Omental fat pad (tissue), 4 donors: Measurements from ENCODE around the gene PLXNA4. TPM values are rescaled to one million over a fixed set of nuclear protein-coding genes. Genes with fewer than 3 reads are reported as not detected.

Experiments used
- ATAC-seq: fragments of 150-250 bp; one replicate; pipeline ENCODE4 v1.9.1; 2016; ENCODE audit warnings: mild to moderate bottlenecking, moderate library complexity; ENCODE audit not compliant: low FRiP score
- DNase-seq: peaks from one replicate; pipeline ENCODE4 v3.0.0-alpha.2; 2019; ENCODE audit warnings: low spot score
- CTCF ChIP-seq, 3 donors: fragments of 450-650 bp; IDR thresholded peaks; one replicate each; pipeline ENCODE4 v1.5.1; 2016 to 2017; ENCODE audit warnings: antibody characterized with exemption in 3 of 3, mild to moderate bottlenecking in 3 of 3, moderate library complexity in 2 of 3
- total RNA-seq, 4 donors: library from RNA; depleted of rRNA; stranded (reverse); fragments of >200 nt; gene quantifications; one replicate each; pipeline ENCODE4 v1.1.0, GENCODE V29; 2016

The PLXNA4 gene
- total RNA-seq, 4 donors from 2014 or later = 31.4 to 111 (median 41.9) TPM

- DNase-seq = no peak
- no peak for TF ChIP-seq CTCF (IDR thresholded peaks at IDR 0.05)
- ATAC-seq = no peak
These were observed 364.3 kb downstream of the PLXNA4 start for GRCh38 chr7:132211971-132212370.

- ATAC-seq (no peak), DNase-seq (no peak)
- no peak for TF ChIP-seq CTCF (IDR thresholded peaks at IDR 0.05)
These were observed 365.4 kb downstream of the PLXNA4 start for GRCh38 chr7:132210821-132211220.

GRCh38 chr7:132207782-132208181, 368.5 kb downstream of the PLXNA4 start:
- TF ChIP-seq CTCF (IDR thresholded peaks at IDR 0.05) = no peak
- ATAC-seq (no peak), DNase-seq (no peak)

GRCh38 chr7:132207211-132207610, 369.1 kb downstream of the PLXNA4 start:
- no peak for ATAC-seq

GRCh38 chr7:132206594-132206993, 369.7 kb downstream of the PLXNA4 start:
- DNase-seq (no peak), ATAC-seq (no peak)
- no peak for TF ChIP-seq CTCF (IDR thresholded peaks at IDR 0.05)

More at GRCh38 chr7:132207211-132207610, 369.1 kb downstream of the PLXNA4 start:
- TF ChIP-seq CTCF (IDR thresholded peaks at IDR 0.05) = no peak
- DNase-seq = no peak

- DNase-seq (no peak), ATAC-seq (no peak)
These were observed 370.8 kb downstream of the PLXNA4 start for GRCh38 chr7:132205509-132205908.

More at GRCh38 chr7:132205509-132205908, 370.8 kb downstream of the PLXNA4 start:
- TF ChIP-seq CTCF (IDR thresholded peaks at IDR 0.05) = no peak
